IMR-90 (cell line): ENCODE data around the gene CBLN2.

Experiments used
- BHLHE40 ChIP-seq: fragments of 150-350 bp; IDR thresholded peaks from 2 replicates; pipeline ENCODE4 v1.6.1; 2016; ENCODE audit warnings: mild to moderate bottlenecking, low read depth, low read length
- CEBPB ChIP-seq: IDR thresholded peaks from 2 replicates; pipeline ENCODE4 v1.6.1; 2012; ENCODE audit warnings: low read depth, low read length, improper control_type of control experiment
- MAFK ChIP-seq: IDR thresholded peaks from 2 replicates; pipeline ENCODE4 v1.6.1; 2012; ENCODE audit warnings: low read depth, low read length, improper control_type of control experiment
- MAZ ChIP-seq: IDR thresholded peaks from 2 replicates; pipeline ENCODE4 v1.6.1; 2012; ENCODE audit warnings: low read depth, mild to moderate bottlenecking, low read length, improper control_type of control experiment, moderate library complexity, borderline replicate concordance
- MXI1 ChIP-seq: IDR thresholded peaks from 2 replicates; pipeline ENCODE4 v1.6.1; 2012; ENCODE audit warnings: low read depth, mild to moderate bottlenecking, low read length, moderate library complexity, borderline replicate concordance
- NFE2L2 ChIP-seq: fragments of 150-350 bp; IDR thresholded peaks from 2 replicates; pipeline ENCODE4 v1.6.1; 2016; ENCODE audit warnings: low read depth, mild to moderate bottlenecking, low read length
- POLR2A ChIP-seq: IDR thresholded peaks from 2 replicates; pipeline ENCODE4 v1.6.1; 2012; ENCODE audit warnings: mild to moderate bottlenecking, low read depth, low read length
- RAD21 ChIP-seq: IDR thresholded peaks from 2 replicates; pipeline ENCODE4 v1.6.1; 2012; ENCODE audit warnings: low read length, improper control_type of control experiment
- RCOR1 ChIP-seq: IDR thresholded peaks from 2 replicates; pipeline ENCODE4 v1.6.1; 2012; ENCODE audit warnings: mild to moderate bottlenecking, low read length, improper control_type of control experiment; ENCODE audit not compliant: insufficient replicate concordance
- RFX5 ChIP-seq: IDR thresholded peaks from 2 replicates; pipeline ENCODE4 v1.8.0; 2012; ENCODE audit warnings: low read depth, mild to moderate bottlenecking, low read length, moderate library complexity
- SMC3 ChIP-seq: fragments of 150-350 bp; IDR thresholded peaks from 2 replicates; pipeline ENCODE4 v1.6.1; 2016; ENCODE audit warnings: low read depth, mild to moderate bottlenecking, antibody characterized with exemption, low read length, moderate library complexity
- TF ChIP-seq, protein P1 (sequence below): fragments of 150-350 bp; IDR thresholded peaks from 2 replicates; pipeline ENCODE4 v1.6.1; 2017; ENCODE audit warnings: mild to moderate bottlenecking, antibody characterized with exemption, low read length, low read depth
- TF ChIP-seq, protein P2 (sequence below): conservative IDR thresholded peaks from 2 replicates; pipeline ENCODE4 v1.5.1; 2012; ENCODE audit warnings: mild to moderate bottlenecking, low read depth, low read length, improper control_type of control experiment
- TF ChIP-seq, protein P3 (sequence below): fragments of 150-350 bp; IDR thresholded peaks from 2 replicates; pipeline ENCODE4 v1.6.1; 2016; ENCODE audit warnings: low read depth, mild to moderate bottlenecking, low read length, moderate library complexity, borderline replicate concordance

DNA sequence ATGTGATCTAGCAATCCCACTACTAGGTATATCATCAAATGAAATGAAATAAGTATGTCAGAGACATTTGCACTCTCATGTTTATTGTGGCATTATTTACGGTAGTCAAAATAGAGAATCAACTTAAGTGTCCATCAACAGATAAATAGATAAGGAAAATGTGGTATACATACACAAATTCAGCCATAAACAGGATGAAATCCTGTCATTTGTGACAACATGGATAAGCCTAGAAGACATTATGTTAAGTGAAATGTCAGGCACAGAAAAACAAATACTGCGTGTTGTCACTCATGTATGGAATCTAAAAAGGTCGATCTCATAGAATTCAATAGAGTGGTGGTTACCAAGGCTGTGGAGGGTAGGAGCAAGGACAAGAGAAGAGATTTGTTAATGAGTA is 22.1 kb upstream of the CBLN2 start:
- TF ChIP-seq, protein P1, sequence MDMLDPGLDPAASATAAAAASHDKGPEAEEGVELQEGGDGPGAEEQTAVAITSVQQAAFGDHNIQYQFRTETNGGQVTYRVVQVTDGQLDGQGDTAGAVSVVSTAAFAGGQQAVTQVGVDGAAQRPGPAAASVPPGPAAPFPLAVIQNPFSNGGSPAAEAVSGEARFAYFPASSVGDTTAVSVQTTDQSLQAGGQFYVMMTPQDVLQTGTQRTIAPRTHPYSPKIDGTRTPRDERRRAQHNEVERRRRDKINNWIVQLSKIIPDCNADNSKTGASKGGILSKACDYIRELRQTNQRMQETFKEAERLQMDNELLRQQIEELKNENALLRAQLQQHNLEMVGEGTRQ, result no peak
- TF ChIP-seq, protein P2, sequence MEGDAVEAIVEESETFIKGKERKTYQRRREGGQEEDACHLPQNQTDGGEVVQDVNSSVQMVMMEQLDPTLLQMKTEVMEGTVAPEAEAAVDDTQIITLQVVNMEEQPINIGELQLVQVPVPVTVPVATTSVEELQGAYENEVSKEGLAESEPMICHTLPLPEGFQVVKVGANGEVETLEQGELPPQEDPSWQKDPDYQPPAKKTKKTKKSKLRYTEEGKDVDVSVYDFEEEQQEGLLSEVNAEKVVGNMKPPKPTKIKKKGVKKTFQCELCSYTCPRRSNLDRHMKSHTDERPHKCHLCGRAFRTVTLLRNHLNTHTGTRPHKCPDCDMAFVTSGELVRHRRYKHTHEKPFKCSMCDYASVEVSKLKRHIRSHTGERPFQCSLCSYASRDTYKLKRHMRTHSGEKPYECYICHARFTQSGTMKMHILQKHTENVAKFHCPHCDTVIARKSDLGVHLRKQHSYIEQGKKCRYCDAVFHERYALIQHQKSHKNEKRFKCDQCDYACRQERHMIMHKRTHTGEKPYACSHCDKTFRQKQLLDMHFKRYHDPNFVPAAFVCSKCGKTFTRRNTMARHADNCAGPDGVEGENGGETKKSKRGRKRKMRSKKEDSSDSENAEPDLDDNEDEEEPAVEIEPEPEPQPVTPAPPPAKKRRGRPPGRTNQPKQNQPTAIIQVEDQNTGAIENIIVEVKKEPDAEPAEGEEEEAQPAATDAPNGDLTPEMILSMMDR, result no peak
- TF ChIP-seq BHLHE40 (no peak), MXI1 (no peak), RFX5 (no peak), RCOR1 (no peak), MAFK (no peak), POLR2A (no peak), MAZ (no peak), RAD21 (no peak), CEBPB (no peak), SMC3 (no peak), NFE2L2 (no peak)
- TF ChIP-seq, protein P3, sequence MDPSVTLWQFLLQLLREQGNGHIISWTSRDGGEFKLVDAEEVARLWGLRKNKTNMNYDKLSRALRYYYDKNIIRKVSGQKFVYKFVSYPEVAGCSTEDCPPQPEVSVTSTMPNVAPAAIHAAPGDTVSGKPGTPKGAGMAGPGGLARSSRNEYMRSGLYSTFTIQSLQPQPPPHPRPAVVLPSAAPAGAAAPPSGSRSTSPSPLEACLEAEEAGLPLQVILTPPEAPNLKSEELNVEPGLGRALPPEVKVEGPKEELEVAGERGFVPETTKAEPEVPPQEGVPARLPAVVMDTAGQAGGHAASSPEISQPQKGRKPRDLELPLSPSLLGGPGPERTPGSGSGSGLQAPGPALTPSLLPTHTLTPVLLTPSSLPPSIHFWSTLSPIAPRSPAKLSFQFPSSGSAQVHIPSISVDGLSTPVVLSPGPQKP, result no peak
